ENCODE results near the gene MICAL3.
"Not testable (repeated sequence)": the region's sequence is repeated elsewhere in the genome, so short reads cannot be mapped to it uniquely, and the experiment has no call there.

MICAL3 gene

DNA sequence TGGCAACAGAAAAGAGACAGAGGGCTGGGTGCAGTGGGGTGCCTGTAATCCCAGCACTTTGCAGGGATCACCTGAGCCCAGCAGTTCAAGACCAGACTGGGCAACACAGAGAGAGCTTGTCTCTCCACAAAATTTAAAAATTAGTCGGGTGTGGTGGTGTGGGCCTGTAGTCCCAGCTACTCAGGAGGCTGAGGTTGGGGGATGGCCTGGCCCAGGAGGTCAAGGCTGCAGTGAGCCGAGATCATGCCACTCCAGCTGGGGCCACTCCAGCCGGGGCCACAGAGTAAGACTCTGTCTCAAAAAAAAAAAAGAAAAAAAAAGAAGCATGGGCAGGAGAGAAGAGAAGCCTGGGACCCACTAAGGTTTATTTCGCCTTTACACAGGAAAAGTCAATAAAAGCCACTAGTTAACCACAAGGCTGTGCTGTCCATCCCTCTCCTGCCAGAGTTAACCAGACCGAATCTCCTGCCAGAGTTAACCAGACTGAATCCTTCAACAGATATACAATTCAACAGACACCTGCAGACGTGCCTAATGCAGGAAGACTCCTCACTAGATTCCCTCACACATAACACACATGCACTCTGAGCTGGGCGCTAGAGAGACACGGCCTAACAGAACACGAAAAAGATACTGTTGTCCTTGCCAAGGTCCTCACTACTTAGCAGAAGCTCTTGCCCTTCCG, 29.8 kb downstream of the MICAL3 start:
- Histone ChIP-seq H3K9ac (ENCODE audit: low read length in 2 of 2) (no peak overlapping the region), H3K4me1 (ENCODE audit: control insufficient read depth, insufficient read depth, low read length) (peaks cover 46% of the 10 kb centered on the region), H3K36me3 (ENCODE audit: control insufficient read depth in 2 of 2, insufficient read depth in 2 of 2, low read length in 2 of 2) (no peaks in the 10 kb centered on the region), H3K9me3 (ENCODE audit: control insufficient read depth in 2 of 2, low read length in 2 of 2) (no peaks in the 10 kb centered on the region), H3K27me3 (ENCODE audit: control insufficient read depth in 1 of 2, insufficient read depth in 2 of 2, low read length in 2 of 2) (no peaks in the 10 kb centered on the region), H3K4me3 (ENCODE audit: low read length in 2 of 2) (no peak overlapping the region), H3K27ac (ENCODE audit: low read length) (no peak overlapping the region)

GRCh38 chr22:17992976-17993375, 31.4 kb downstream of the MICAL3 start:
- H3K4me3 ChIP-seq (ENCODE audit: low read length in 2 of 2); H3K9ac ChIP-seq (ENCODE audit: low read length in 2 of 2); H3K9me3 ChIP-seq (ENCODE audit: control insufficient read depth in 2 of 2, low read length in 2 of 2); H3K36me3 ChIP-seq (ENCODE audit: control insufficient read depth in 2 of 2, insufficient read depth in 2 of 2, low read length in 2 of 2); H3K27me3 ChIP-seq (ENCODE audit: control insufficient read depth in 1 of 2, insufficient read depth in 2 of 2, low read length in 2 of 2); H3K27ac ChIP-seq (ENCODE audit: low read length): not testable (repeated sequence)
- peaks cover 46% of the 10 kb centered on the region for H3K4me1 ChIP-seq (ENCODE audit: control insufficient read depth, insufficient read depth, low read length)

DNA sequence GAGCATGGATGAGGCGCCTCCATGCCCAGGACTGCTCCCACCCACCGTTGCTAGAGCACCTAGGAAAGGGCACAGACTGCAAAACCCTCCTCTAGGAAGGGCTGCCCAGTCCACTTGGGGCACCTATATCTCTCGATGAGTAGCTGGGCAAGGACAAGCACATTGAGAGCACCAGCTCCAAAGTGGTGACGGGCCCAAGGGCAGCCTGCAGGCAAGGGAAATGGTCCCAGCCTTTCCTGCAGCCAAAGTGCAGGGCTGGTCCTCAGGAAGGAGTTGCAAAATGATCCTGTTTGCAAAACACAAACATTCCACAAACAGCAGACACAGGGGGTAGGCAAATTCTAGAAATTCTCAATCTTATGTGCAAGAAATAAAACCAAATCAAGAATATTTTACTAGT, 32.4 kb downstream of the MICAL3 start:
- not testable (repeated sequence) for H3K9ac ChIP-seq (ENCODE audit: low read length in 2 of 2); H3K4me3 ChIP-seq (ENCODE audit: low read length in 2 of 2); H3K36me3 ChIP-seq (ENCODE audit: control insufficient read depth in 2 of 2, insufficient read depth in 2 of 2, low read length in 2 of 2); H3K27ac ChIP-seq (ENCODE audit: low read length); H3K9me3 ChIP-seq (ENCODE audit: control insufficient read depth in 2 of 2, low read length in 2 of 2); H3K27me3 ChIP-seq (ENCODE audit: control insufficient read depth in 1 of 2, insufficient read depth in 2 of 2, low read length in 2 of 2)
- peaks cover 46% of the 10 kb centered on the region for H3K4me1 ChIP-seq (ENCODE audit: control insufficient read depth, insufficient read depth, low read length)

DNA sequence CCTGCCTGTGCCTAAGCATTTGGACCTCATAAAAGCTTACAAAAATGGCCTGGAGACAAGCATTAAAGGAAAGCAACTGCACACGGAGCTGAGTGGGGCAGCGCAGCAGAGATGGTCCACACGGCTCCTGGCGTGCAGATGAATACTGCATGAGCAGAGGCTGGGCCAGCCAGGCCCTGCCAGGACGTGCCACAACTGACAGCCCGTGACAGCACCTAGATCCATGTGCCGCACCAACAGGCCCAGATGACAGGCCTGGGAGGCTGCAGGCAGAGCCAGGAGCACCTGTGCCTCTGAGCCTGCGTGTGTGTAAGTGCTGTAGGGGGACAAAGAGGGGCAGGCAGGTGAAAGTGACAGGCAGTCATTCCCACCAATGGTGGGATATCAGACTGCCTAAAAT, 33.4 kb downstream of the MICAL3 start:
- no peaks in the 10 kb centered on the region for H3K36me3 ChIP-seq (ENCODE audit: control insufficient read depth in 2 of 2, insufficient read depth in 2 of 2, low read length in 2 of 2)
- H3K4me3 ChIP-seq (ENCODE audit: low read length in 2 of 2), result no peak overlapping the region
- no peak overlapping the region for H3K27ac ChIP-seq (ENCODE audit: low read length)
- H3K27me3 ChIP-seq (ENCODE audit: control insufficient read depth in 1 of 2, insufficient read depth in 2 of 2, low read length in 2 of 2), result no peaks in the 10 kb centered on the region
- H3K4me1 ChIP-seq (ENCODE audit: control insufficient read depth, insufficient read depth, low read length), result peaks cover 46% of the 10 kb centered on the region
- H3K9me3 ChIP-seq (ENCODE audit: control insufficient read depth in 2 of 2, low read length in 2 of 2), result no peaks in the 10 kb centered on the region
- no peak overlapping the region for H3K9ac ChIP-seq (ENCODE audit: low read length in 2 of 2)

DNA sequence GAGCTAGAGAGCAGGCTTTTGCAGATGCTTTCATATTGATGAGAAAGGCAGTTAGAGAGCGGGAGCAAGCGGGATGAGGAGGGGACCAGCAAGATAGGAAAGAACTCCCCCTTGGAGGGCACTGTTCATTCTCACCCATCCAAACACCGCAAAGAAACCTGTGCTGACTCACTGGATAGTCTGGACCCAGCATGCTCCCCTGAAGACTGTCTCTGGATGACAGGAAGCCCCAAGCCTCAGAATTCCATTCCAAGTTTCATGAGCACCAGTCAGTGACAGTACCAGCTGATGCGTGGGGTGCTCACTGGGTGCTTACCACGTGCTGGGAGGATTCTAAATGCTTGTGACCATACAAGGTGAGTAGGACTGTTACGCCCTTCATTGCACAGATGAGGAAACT, 34.2 kb downstream of the MICAL3 start:
- peaks cover 46% of the 10 kb centered on the region for H3K4me1 ChIP-seq (ENCODE audit: control insufficient read depth, insufficient read depth, low read length)
- H3K4me3 ChIP-seq (ENCODE audit: low read length in 2 of 2), result no peak overlapping the region
- H3K27ac ChIP-seq (ENCODE audit: low read length), result no peak overlapping the region
- no peaks in the 10 kb centered on the region for H3K27me3 ChIP-seq (ENCODE audit: control insufficient read depth in 1 of 2, insufficient read depth in 2 of 2, low read length in 2 of 2)
- no peaks in the 10 kb centered on the region for H3K36me3 ChIP-seq (ENCODE audit: control insufficient read depth in 2 of 2, insufficient read depth in 2 of 2, low read length in 2 of 2)
- no peaks in the 10 kb centered on the region for H3K9me3 ChIP-seq (ENCODE audit: control insufficient read depth in 2 of 2, low read length in 2 of 2)
- H3K9ac ChIP-seq (ENCODE audit: low read length in 2 of 2), result no peak overlapping the region

DNA sequence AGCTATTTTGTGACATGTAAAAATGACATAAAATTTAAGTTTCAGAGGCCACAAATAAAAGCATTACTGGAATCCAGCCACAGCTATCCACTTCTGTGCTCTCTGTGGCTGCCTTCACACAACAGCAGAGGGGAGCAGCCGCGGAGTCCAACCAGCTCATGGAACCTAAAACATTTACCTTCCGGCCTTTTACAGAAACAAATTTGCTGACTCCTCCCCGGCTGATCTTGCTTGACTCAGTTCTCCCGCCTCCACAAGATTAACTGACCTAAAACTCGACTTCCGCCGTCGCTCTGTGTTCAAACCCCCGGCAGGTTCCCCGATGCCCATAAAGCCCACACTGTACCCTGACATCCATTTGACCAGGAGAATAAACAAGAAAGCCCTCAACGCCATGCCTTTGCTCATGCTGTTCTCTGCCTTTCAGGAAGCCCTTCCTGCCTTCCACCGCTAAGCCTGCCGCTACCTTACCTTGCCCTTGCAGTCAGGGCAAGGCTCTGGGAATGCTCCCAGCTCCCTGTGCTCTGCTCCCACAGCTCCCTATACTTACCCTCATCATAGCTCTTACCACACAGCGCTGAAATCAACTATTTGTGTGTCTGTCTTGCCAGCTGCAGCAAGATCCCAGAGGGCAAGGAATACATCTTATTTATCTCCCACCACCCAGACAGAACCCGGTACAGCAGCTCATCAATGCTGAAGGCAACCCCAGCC, 35.4 kb downstream of the MICAL3 start:
- Histone ChIP-seq H3K27ac (ENCODE audit: low read length) (no peak overlapping the region), H3K4me1 (ENCODE audit: control insufficient read depth, insufficient read depth, low read length) (peaks cover 42% of the 10 kb centered on the region)

DNA sequence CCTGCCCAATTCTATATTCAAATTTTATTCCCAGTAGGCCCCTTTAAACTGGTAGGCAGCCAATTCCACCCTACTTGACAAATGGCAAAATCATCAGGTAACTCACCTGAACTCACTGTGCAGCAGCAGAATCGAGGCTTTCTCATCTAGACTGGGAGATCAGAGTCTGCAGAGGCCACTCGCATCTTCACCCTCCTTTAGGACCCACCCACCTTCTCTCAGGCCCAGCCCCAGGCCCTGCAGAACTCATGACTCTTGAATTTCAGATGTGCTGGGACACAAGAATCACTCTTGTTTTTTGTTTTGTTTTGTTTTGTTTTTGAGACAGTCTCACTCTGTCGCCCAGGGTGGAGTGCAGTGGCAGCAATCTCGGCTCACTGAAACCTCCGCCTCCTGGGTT, 38.8 kb downstream of the MICAL3 start:
- H3K4me1 ChIP-seq (ENCODE audit: control insufficient read depth, insufficient read depth, low read length), result peaks cover 24% of the 10 kb centered on the region
- H3K9ac ChIP-seq (ENCODE audit: low read length in 2 of 2), result no peak overlapping the region
- H3K36me3 ChIP-seq (ENCODE audit: control insufficient read depth in 2 of 2, insufficient read depth in 2 of 2, low read length in 2 of 2), result no peaks in the 10 kb centered on the region
- no peak overlapping the region for H3K27ac ChIP-seq (ENCODE audit: low read length)
- no peaks in the 10 kb centered on the region for H3K27me3 ChIP-seq (ENCODE audit: control insufficient read depth in 1 of 2, insufficient read depth in 2 of 2, low read length in 2 of 2)
- no peaks in the 10 kb centered on the region for H3K9me3 ChIP-seq (ENCODE audit: control insufficient read depth in 2 of 2, low read length in 2 of 2)
- no peak overlapping the region for H3K4me3 ChIP-seq (ENCODE audit: low read length in 2 of 2)

More for the DNA sequence above, 35.4 kb downstream of the MICAL3 start:
- Histone ChIP-seq H3K36me3 (ENCODE audit: control insufficient read depth in 2 of 2, insufficient read depth in 2 of 2, low read length in 2 of 2) (no peaks in the 10 kb centered on the region), H3K27me3 (ENCODE audit: control insufficient read depth in 1 of 2, insufficient read depth in 2 of 2, low read length in 2 of 2) (no peaks in the 10 kb centered on the region), H3K9ac (ENCODE audit: low read length in 2 of 2) (no peak overlapping the region), H3K4me3 (ENCODE audit: low read length in 2 of 2) (no peak overlapping the region), H3K9me3 (ENCODE audit: control insufficient read depth in 2 of 2, low read length in 2 of 2) (no peaks in the 10 kb centered on the region)

DNA sequence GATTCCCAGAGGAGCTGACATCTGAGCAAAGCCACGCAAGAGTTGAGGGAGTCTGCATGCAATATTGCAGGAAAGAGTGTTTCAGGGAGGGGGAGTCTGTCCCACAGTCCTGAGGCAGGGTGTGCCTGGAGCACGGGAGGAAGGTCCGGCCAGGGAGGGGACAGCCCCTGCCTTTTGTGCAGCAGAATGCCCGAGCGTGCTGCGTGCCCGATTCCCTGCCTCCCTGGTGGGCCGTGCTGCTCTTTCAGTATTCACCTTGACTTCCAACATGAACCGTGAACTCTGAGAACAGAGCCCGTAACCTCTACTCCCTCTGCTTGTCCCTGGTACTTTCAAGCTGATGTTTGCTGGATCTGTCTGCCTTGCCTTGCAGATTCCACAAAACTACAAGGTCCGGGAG, 39.3 kb downstream of the MICAL3 start:
- not testable (repeated sequence) for H3K36me3 ChIP-seq (ENCODE audit: control insufficient read depth in 2 of 2, insufficient read depth in 2 of 2, low read length in 2 of 2); H3K4me3 ChIP-seq (ENCODE audit: low read length in 2 of 2); H3K9me3 ChIP-seq (ENCODE audit: control insufficient read depth in 2 of 2, low read length in 2 of 2); H3K27ac ChIP-seq (ENCODE audit: low read length); H3K9ac ChIP-seq (ENCODE audit: low read length in 2 of 2); H3K27me3 ChIP-seq (ENCODE audit: control insufficient read depth in 1 of 2, insufficient read depth in 2 of 2, low read length in 2 of 2)
- peaks cover 24% of the 10 kb centered on the region for H3K4me1 ChIP-seq (ENCODE audit: control insufficient read depth, insufficient read depth, low read length)

DNA sequence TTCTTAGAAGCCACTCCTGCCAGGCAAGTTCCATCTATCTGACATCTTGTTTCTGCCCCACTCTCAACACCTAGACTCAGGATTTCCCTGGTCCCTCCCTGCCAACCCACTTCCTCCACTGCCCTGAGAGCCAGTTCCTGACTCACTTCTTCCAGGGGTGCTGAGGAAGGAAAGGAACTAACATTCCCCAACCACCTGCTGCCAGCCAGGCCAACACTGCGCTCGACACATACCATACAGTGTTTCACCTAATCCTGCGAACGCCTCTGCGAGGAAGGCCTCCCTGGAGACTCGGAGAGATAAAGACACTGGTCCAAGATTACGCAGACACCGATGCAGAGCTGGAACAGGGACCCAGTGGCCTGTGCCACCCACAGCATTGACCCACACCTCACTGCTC, 40.2 kb downstream of the MICAL3 start:
- H3K27me3 ChIP-seq (ENCODE audit: control insufficient read depth in 1 of 2, insufficient read depth in 2 of 2, low read length in 2 of 2), result no peaks in the 10 kb centered on the region
- no peaks in the 10 kb centered on the region for H3K9me3 ChIP-seq (ENCODE audit: control insufficient read depth in 2 of 2, low read length in 2 of 2)
- H3K9ac ChIP-seq (ENCODE audit: low read length in 2 of 2), result no peak overlapping the region
- peaks cover 19% of the 10 kb centered on the region for H3K4me1 ChIP-seq (ENCODE audit: control insufficient read depth, insufficient read depth, low read length)
- H3K36me3 ChIP-seq (ENCODE audit: control insufficient read depth in 2 of 2, insufficient read depth in 2 of 2, low read length in 2 of 2), result no peaks in the 10 kb centered on the region
- H3K27ac ChIP-seq (ENCODE audit: low read length), result no peak overlapping the region
- H3K4me3 ChIP-seq (ENCODE audit: low read length in 2 of 2), result no peak overlapping the region

DNA sequence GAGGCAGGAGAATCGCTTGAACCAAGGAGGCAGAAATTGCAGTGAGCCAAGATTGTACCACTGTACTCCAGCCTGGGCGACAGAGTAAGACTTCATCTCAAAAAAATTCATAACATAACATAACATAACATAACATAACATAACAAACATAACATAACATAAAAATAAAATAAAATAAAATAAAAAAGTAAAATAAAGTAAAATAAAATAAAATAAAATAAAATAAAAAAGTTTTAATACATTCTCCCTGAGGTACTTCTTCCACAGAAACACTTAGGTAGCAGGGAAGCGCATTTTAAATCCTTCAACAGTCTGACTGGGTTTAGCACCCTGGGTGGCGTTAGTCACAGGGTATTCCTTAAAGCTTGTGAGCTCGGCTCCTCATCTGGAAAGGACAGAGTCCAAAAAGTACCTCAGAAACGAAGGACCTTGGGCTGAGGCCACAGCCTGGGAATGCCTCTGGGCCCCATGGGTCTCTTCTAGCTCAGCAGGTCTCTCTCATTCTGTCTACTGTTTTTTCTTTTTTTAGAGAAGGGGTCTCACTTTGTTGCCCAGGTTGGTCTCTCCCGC, 41.7 kb downstream of the MICAL3 start:
- no peak overlapping the region for H3K4me3 ChIP-seq (ENCODE audit: low read length in 2 of 2)
- H3K27ac ChIP-seq (ENCODE audit: low read length), result no peak overlapping the region
- no peaks in the 10 kb centered on the region for H3K9me3 ChIP-seq (ENCODE audit: control insufficient read depth in 2 of 2, low read length in 2 of 2)
- H3K27me3 ChIP-seq (ENCODE audit: control insufficient read depth in 1 of 2, insufficient read depth in 2 of 2, low read length in 2 of 2), result no peaks in the 10 kb centered on the region
- peaks cover 13% of the 10 kb centered on the region for H3K4me1 ChIP-seq (ENCODE audit: control insufficient read depth, insufficient read depth, low read length)
- no peak overlapping the region for H3K9ac ChIP-seq (ENCODE audit: low read length in 2 of 2)
- H3K36me3 ChIP-seq (ENCODE audit: control insufficient read depth in 2 of 2, insufficient read depth in 2 of 2, low read length in 2 of 2), result no peaks in the 10 kb centered on the region

GRCh38 chr22:17981497-17981896, 42.9 kb downstream of the MICAL3 start:
- H3K4me1 ChIP-seq (ENCODE audit: control insufficient read depth, insufficient read depth, low read length), result peaks cover 13% of the 10 kb centered on the region

More at GRCh38 chr22:17981497-17981896, 42.9 kb downstream of the MICAL3 start:
- Histone ChIP-seq H3K27ac (ENCODE audit: low read length) (no peak overlapping the region), H3K27me3 (ENCODE audit: control insufficient read depth in 1 of 2, insufficient read depth in 2 of 2, low read length in 2 of 2) (no peaks in the 10 kb centered on the region), H3K4me3 (ENCODE audit: low read length in 2 of 2) (no peak overlapping the region), H3K36me3 (ENCODE audit: control insufficient read depth in 2 of 2, insufficient read depth in 2 of 2, low read length in 2 of 2) (no peaks in the 10 kb centered on the region), H3K9ac (ENCODE audit: low read length in 2 of 2) (no peak overlapping the region), H3K9me3 (ENCODE audit: control insufficient read depth in 2 of 2, low read length in 2 of 2) (no peaks in the 10 kb centered on the region)
